ENCODE results near the gene MNX1. TPM values are rescaled to one million over a fixed set of nuclear protein-coding genes. Genes with fewer than 3 reads are reported as not detected.

The MNX1 gene
- total RNA-seq, 4 donors from 2014 or later, result not detected

DNA sequence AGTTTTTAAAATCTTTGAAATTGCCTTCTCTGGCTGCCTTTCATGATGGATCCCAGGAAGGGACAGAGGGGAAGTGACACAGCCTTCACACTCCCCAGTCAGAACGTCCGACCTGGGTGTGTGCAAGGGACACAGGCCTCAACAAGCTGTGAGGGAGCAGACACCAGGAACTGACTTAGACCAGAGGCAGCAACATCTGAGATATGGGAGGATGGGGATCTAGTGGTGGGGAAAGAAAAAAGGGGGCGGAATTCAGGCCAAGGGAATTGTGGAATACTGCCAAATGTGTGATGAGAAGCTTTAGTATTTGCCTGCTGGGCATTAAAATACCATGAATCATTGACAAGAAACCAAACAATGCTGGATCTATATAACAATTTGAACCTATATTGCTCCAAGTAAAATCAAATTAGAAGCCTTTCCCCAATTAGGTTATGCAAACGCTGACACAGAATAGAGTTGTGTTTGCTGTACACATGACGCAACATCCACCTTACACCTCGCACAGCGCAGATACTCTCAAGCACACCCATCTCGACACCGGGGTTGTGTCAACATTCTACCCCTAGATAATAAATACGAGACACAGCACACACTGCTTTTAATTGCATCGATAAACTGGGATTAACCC lies 17.2 kb upstream of the MNX1 start:
- H3K4me3 ChIP-seq, result no peak overlapping the region
- TF ChIP-seq EP300 (IDR thresholded peaks at IDR 0.05) (no peak), POLR2AphosphoS5 (IDR thresholded peaks at IDR 0.05) (no peak), POLR2A (IDR thresholded peaks at IDR 0.05; ENCODE audit: low read depth) (no peak)
- TF ChIP-seq, protein P1, sequence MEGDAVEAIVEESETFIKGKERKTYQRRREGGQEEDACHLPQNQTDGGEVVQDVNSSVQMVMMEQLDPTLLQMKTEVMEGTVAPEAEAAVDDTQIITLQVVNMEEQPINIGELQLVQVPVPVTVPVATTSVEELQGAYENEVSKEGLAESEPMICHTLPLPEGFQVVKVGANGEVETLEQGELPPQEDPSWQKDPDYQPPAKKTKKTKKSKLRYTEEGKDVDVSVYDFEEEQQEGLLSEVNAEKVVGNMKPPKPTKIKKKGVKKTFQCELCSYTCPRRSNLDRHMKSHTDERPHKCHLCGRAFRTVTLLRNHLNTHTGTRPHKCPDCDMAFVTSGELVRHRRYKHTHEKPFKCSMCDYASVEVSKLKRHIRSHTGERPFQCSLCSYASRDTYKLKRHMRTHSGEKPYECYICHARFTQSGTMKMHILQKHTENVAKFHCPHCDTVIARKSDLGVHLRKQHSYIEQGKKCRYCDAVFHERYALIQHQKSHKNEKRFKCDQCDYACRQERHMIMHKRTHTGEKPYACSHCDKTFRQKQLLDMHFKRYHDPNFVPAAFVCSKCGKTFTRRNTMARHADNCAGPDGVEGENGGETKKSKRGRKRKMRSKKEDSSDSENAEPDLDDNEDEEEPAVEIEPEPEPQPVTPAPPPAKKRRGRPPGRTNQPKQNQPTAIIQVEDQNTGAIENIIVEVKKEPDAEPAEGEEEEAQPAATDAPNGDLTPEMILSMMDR (IDR thresholded peaks at IDR 0.05), result no peak
- no peaks in the 10 kb centered on the region for H3K9me3 ChIP-seq
- no peak for DNase-seq (ENCODE audit: extremely low spot score)
- no peaks in the 10 kb centered on the region for H3K36me3 ChIP-seq
- peaks cover 5 to 84% (median 26%) of the 10 kb centered on the region in 4 donors for H3K27me3 ChIP-seq
- H3K27ac ChIP-seq (replicated peaks in 1 of 4), result no peak overlapping the region
- WGBS, result 79% methylated on average over 11 of the region's 11 CpGs
- H3K4me1 ChIP-seq, result no peaks in the 10 kb centered on the region
- intact Hi-C loops (cut with DNase I), result no loop called here

DNA sequence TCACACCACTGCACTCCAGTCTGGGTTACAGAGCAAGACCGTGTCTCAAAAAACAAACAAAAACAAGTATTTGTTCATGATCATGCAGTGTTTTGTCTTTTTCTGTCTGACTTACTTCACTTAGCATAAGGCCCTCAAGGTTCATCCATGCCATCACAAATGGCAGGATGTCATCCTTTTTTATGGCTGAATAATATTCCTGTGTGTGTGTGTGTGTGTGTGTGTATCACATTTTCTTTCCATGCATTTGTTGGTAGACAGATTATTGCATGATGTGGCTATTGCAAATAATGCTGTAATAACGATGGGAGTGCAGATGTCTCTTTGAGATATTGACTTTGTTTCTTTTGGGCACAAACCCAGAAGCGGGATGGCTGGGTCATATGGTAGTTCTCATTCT lies 14.3 kb upstream of the MNX1 start:
- Histone ChIP-seq H3K4me1 (peaks cover 14 to 25% (median 23%) of the 10 kb centered on the region in 4 donors), H3K27ac (replicated peaks in 1 of 4) (no peak overlapping the region), H3K9me3 (no peaks in the 10 kb centered on the region), H3K4me3 (no peak overlapping the region), H3K27me3 (peaks cover 18 to 84% (median 46%) of the 10 kb centered on the region in 4 donors), H3K36me3 (no peaks in the 10 kb centered on the region)
- DNase-seq (ENCODE audit: extremely low spot score), result no peak
- TF ChIP-seq EP300 (IDR thresholded peaks at IDR 0.05) (no peak), POLR2A (IDR thresholded peaks at IDR 0.05; ENCODE audit: low read depth) (no peak)
- TF ChIP-seq, protein P1 (IDR thresholded peaks at IDR 0.05), result no peak
- intact Hi-C loops (cut with DNase I), result no loop called here
- WGBS, result 92% methylated on average over 3 of the region's 3 CpGs

- Histone ChIP-seq H3K9me3 (no peaks in the 10 kb centered on the region), H3K36me3 (no peaks in the 10 kb centered on the region), H3K27me3 (peaks cover 23 to 87% (median 58%) of the 10 kb centered on the region in 4 donors), H3K4me3 (no peak overlapping the region), H3K4me1 (peaks cover 20 to 37% (median 27%) of the 10 kb centered on the region in 4 donors), H3K27ac (replicated peaks in 1 of 4) (no peak overlapping the region)
- TF ChIP-seq POLR2AphosphoS5 (IDR thresholded peaks at IDR 0.05), result no peak
- 19% methylated on average over 4 of the region's 4 CpGs for WGBS
- DNase-seq (ENCODE audit: extremely low spot score), result no peak
- intact Hi-C loops (cut with DNase I), result no loop called here
These were observed 13.1 kb upstream of the MNX1 start for GRCh38 chr7:157023589-157023905.

- TF ChIP-seq EP300 (IDR thresholded peaks at IDR 0.05) (no peak), POLR2AphosphoS5 (IDR thresholded peaks at IDR 0.05) (no peak), POLR2A (IDR thresholded peaks at IDR 0.05; ENCODE audit: low read depth) (no peak)
- TF ChIP-seq, protein P1 (IDR thresholded peaks at IDR 0.05), result no peak
- 17% methylated on average over 18 of the region's 19 CpGs for WGBS
- H3K4me3 ChIP-seq, result no peak overlapping the region
- intact Hi-C loops (cut with DNase I), result no loop called here
- peaks cover 23 to 87% (median 64%) of the 10 kb centered on the region in 4 donors for H3K27me3 ChIP-seq
- no peak overlapping the region for H3K27ac ChIP-seq (replicated peaks in 1 of 4)
- H3K36me3 ChIP-seq, result no peaks in the 10 kb centered on the region
- no peaks in the 10 kb centered on the region for H3K9me3 ChIP-seq
- no peak for DNase-seq (ENCODE audit: extremely low spot score)
- H3K4me1 ChIP-seq, result peaks cover 22 to 43% (median 30%) of the 10 kb centered on the region in 4 donors
These were observed 12.5 kb upstream of the MNX1 start for GRCh38 chr7:157022681-157023588.
